ENCODE results near the gene NOB1.

Gene NOB1

GRCh38 chr16:69709456-69710084 lies 45.2 kb downstream of the NOB1 start:
- TF ChIP-seq CTCF (IDR thresholded peaks at IDR 0.05; ENCODE audit: control insufficient read depth, extremely low read depth, insufficient read depth): peak; percentile 60
- no peak overlapping the region for H3K4me3 ChIP-seq (ENCODE audit: low read depth, low read length)
- DNase-seq (ENCODE audit: low read depth): peak; percentile 59

- no peak overlapping the region for H3K4me3 ChIP-seq (ENCODE audit: low read depth, low read length)
- TF ChIP-seq CTCF (IDR thresholded peaks at IDR 0.05; ENCODE audit: control insufficient read depth, extremely low read depth, insufficient read depth): no peak
- DNase-seq (ENCODE audit: low read depth): no peak
These were observed 46.6 kb downstream of the NOB1 start for GRCh38 chr16:69707920-69708683.

- no peak for TF ChIP-seq CTCF (IDR thresholded peaks at IDR 0.05; ENCODE audit: control insufficient read depth, extremely low read depth, insufficient read depth)
- DNase-seq (ENCODE audit: low read depth): no peak
- H3K4me3 ChIP-seq (ENCODE audit: low read depth, low read length): peak overlapping the region; percentile 2; the same call in 1 of the 2 replicates
These were observed 47.8 kb downstream of the NOB1 start for GRCh38 chr16:69706975-69707340.

GRCh38 chr16:69706256-69706974 lies 48.3 kb downstream of the NOB1 start:
- no peak for TF ChIP-seq CTCF (IDR thresholded peaks at IDR 0.05; ENCODE audit: control insufficient read depth, extremely low read depth, insufficient read depth)
- peak; percentile 76 for DNase-seq (ENCODE audit: low read depth)
- peak overlapping the region; percentile 2; the same call in 1 of the 2 replicates for H3K4me3 ChIP-seq (ENCODE audit: low read depth, low read length)

- H3K4me3 ChIP-seq (ENCODE audit: low read depth, low read length): no peak overlapping the region
- no peak for TF ChIP-seq CTCF (IDR thresholded peaks at IDR 0.05; ENCODE audit: control insufficient read depth, extremely low read depth, insufficient read depth)
- DNase-seq (ENCODE audit: low read depth): no peak
These were observed 51.1 kb downstream of the NOB1 start for GRCh38 chr16:69703638-69704037.

GRCh38 chr16:69701866-69702265 lies 52.9 kb downstream of the NOB1 start:
- no peak for DNase-seq (ENCODE audit: low read depth)
- H3K4me3 ChIP-seq (ENCODE audit: low read depth, low read length): no peak overlapping the region
- no peak for TF ChIP-seq CTCF (IDR thresholded peaks at IDR 0.05; ENCODE audit: control insufficient read depth, extremely low read depth, insufficient read depth)

Measured in LNCaP clone FGC (cell line).